NCI-H524 treated with DMSO at 0.1 percent for 48 hours (cell line): ENCODE results near the gene CDC27.
"Not testable (repeated sequence)": the region's sequence is repeated elsewhere in the genome, so short reads cannot be mapped to it uniquely, and the experiment has no call there.

Experiments
- DNase-seq: peaks from one replicate; lab custom pipeline; 2025; lab: John Stamatoyannopoulos, UW

Gene CDC27

GRCh38 chr17:47219621-47220475 is 30.8 kb upstream of the CDC27 start:
- DNase-seq, result no peak

GRCh38 chr17:47218896-47219430 is 29.9 kb upstream of the CDC27 start:
- DNase-seq, result no peak

GRCh38 chr17:47217279-47217678 is 28.2 kb upstream of the CDC27 start:
- not testable (repeated sequence) for DNase-seq

- not testable (repeated sequence) for DNase-seq
These were observed 27.7 kb upstream of the CDC27 start for GRCh38 chr17:47216821-47217220.

GRCh38 chr17:47214931-47215330 is 25.8 kb upstream of the CDC27 start:
- no peak for DNase-seq

GRCh38 chr17:47213540-47213939 is 24.4 kb upstream of the CDC27 start:
- DNase-seq, result no peak

GRCh38 chr17:47212458-47212857 is 23.4 kb upstream of the CDC27 start:
- no peak for DNase-seq

- DNase-seq, result no peak
These were observed 21.7 kb upstream of the CDC27 start for GRCh38 chr17:47210779-47211178.

GRCh38 chr17:47210105-47210504 is 21.0 kb upstream of the CDC27 start:
- no peak for DNase-seq

- no peak for DNase-seq
These were observed 20.4 kb upstream of the CDC27 start for GRCh38 chr17:47209499-47209898.

GRCh38 chr17:47208744-47209488 is 19.8 kb upstream of the CDC27 start, which contains the start of gene MYL4:
Gene MYL4, plus strand, starts transcription at chr17:47209348. Its CDS starts 75 bp downstream, at chr17:47209423.
- DNase-seq, result no peak

- DNase-seq, result no peak
These were observed 18.3 kb upstream of the CDC27 start for GRCh38 chr17:47207143-47208067.

GRCh38 chr17:47205419-47205963 is 16.4 kb upstream of the CDC27 start:
- no peak for DNase-seq

- no peak for DNase-seq
These were observed 15.8 kb upstream of the CDC27 start for GRCh38 chr17:47204722-47205418.

- no peak for DNase-seq
These were observed 15.1 kb upstream of the CDC27 start for GRCh38 chr17:47203984-47204721.

GRCh38 chr17:47201166-47201565 is 12.1 kb upstream of the CDC27 start:
- DNase-seq, result no peak

- DNase-seq, result no peak
These were observed 11.2 kb upstream of the CDC27 start for GRCh38 chr17:47200325-47200664.

- no peak for DNase-seq
These were observed 10.7 kb upstream of the CDC27 start for GRCh38 chr17:47199627-47200324.

GRCh38 chr17:47197821-47198220 is 8.7 kb upstream of the CDC27 start:
- DNase-seq, result no peak
